Heart left ventricle (tissue), 13 donors: Measurements from ENCODE around the gene RAI1.

Experiments used
- CTCF ChIP-seq, 12 donors: fragments of 200-600 bp; sonication (generic) in 4 of 12; IDR thresholded peaks; one replicate each; pipeline versions ENCODE4 v1.5.0 to v1.8.0; 2018 to 2022; ENCODE audit warnings: antibody characterized with exemption in 12 of 12, mild to moderate bottlenecking in 5 of 12
- POLR2A ChIP-seq, 2 donors: fragments of 450-650 bp; IDR thresholded peaks; one replicate each; pipeline ENCODE4 v1.6.1; 2017; ENCODE audit warnings: antibody characterized with exemption in 2 of 2, mild to moderate bottlenecking in 2 of 2, moderate library complexity in 2 of 2
- donor health status: ischemic (EF 13 %, LVEDD 7.1; RV severe dilation, severe dysfunction).
- donor health status: DM: no; HTN: yes; CAD: no.
- donor health status: DM: no; HTN: no; CAD: no.
- donor health status: ischemic (EF 25% LVEDD 6.9; RV normal size, moderate dysfunction).
- donor health status: ischemic (EF 25% LVEDD 5.7; RV mildly dilated, moderate dysfunction).
- donor health status: ischemic (EF 35%, LVEDD 5.7; RV mildly dilated, moderate dysfunction).
- donor health status: nonischemic (EF 11% LVEDD 7.7; RV severe dilation, severe dysfunction).
- donor health status: DM: yes; HTN: yes; CAD: no.
- donor health status: PGD.
- donor health status: ischemic (EF 29% LVEDD 5.4; RV normal size, mild dysfunction).
- donor health status: nonischemic (EF 23%, LVEDD 6.1; RV moderate dilation, normal function).

GRCh38 chr17:17703140-17703919, 22.1 kb downstream of the RAI1 start:
- peak in 5 of 12 donors; percentile 17 to 40 (median 19) for TF ChIP-seq CTCF (IDR thresholded peaks at IDR 0.05)
- no peak for TF ChIP-seq POLR2A (IDR thresholded peaks at IDR 0.05)
